ENCODE results near the gene NAGS.
"Not testable (repeated sequence)": the region's sequence is repeated elsewhere in the genome, so short reads cannot be mapped to it uniquely, and the experiment has no call there.

The NAGS gene

GRCh38 chr17:44037471-44037870, 33.0 kb downstream of the NAGS start:
- TF ChIP-seq, protein P1, sequence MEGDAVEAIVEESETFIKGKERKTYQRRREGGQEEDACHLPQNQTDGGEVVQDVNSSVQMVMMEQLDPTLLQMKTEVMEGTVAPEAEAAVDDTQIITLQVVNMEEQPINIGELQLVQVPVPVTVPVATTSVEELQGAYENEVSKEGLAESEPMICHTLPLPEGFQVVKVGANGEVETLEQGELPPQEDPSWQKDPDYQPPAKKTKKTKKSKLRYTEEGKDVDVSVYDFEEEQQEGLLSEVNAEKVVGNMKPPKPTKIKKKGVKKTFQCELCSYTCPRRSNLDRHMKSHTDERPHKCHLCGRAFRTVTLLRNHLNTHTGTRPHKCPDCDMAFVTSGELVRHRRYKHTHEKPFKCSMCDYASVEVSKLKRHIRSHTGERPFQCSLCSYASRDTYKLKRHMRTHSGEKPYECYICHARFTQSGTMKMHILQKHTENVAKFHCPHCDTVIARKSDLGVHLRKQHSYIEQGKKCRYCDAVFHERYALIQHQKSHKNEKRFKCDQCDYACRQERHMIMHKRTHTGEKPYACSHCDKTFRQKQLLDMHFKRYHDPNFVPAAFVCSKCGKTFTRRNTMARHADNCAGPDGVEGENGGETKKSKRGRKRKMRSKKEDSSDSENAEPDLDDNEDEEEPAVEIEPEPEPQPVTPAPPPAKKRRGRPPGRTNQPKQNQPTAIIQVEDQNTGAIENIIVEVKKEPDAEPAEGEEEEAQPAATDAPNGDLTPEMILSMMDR (IDR thresholded peaks at IDR 0.05; ENCODE audit: low read depth, low read length) = no peak
- H3K4me3 ChIP-seq (ENCODE audit: low read depth, low read length) = no peak overlapping the region

- TF ChIP-seq, protein P1 (IDR thresholded peaks at IDR 0.05; ENCODE audit: low read depth, low read length) = no peak
- H3K4me3 ChIP-seq (ENCODE audit: low read depth, low read length) = no peak overlapping the region
These were observed 34.2 kb downstream of the NAGS start for GRCh38 chr17:44038604-44039011.

DNA sequence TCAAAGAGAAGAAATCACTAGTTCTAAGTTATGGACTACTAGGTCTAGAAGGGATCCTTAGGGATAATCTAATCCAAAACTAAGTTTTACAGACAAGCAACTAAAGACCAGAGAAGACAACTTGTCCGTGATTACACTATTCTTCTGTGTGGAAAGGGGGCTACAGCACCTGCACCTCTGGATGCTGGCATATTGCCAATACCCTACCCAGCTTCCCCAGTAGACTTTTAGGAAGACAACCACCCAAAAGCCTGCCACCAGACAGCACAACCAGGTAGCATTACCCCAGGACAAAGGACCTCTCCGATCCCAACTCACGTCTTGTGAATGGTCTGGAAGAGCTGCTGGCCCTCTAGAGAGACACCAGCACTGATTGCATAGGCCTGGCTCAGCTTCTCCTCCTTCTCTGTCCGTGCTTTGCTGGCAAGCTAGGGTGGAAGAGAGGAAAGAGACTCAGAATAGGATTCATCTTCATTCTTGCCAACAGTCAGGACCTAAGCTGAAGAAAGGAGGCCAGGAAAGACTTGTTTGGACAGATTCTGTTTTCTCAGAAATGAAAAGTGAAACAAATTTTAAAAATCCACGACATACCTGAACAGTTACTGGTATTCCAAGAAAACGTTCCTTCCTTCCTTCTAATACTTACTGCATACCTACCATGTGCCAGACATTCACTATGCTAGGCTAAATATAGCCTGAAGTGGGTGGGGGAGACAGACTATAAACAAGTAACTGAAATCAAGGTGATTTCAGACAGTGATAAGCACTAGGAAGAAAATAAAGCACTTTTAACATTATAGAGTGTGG, 35.6 kb downstream of the NAGS start:
- TF ChIP-seq, protein P1 (IDR thresholded peaks at IDR 0.05; ENCODE audit: low read depth, low read length) = no peak
- H3K4me3 ChIP-seq (ENCODE audit: low read depth, low read length) = no peak overlapping the region

- TF ChIP-seq, protein P1 (IDR thresholded peaks at IDR 0.05; ENCODE audit: low read depth, low read length) = no peak
- H3K4me3 ChIP-seq (ENCODE audit: low read depth, low read length) = no peak overlapping the region
These were observed 38.9 kb downstream of the NAGS start for GRCh38 chr17:44043272-44043696.

DNA sequence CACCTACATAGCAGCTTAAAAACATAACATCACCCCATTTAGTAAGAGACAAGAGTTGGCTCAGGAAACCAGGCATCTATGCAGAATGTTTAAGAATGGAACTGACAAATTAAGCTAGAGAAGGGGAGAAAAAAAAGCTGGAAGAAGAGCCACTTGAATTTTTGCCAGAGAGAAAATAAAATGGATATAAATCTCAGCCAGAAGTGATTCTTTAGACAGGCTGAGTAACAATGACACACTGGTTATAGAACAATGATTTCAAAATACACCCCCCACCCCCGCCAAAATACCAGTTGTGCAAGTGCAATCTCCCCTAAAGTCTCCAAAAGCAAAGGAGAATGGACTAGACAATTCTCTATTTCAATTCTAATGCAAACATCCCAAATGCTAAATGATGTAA, 39.6 kb downstream of the NAGS start:
- TF ChIP-seq, protein P1 (IDR thresholded peaks at IDR 0.05; ENCODE audit: low read depth, low read length) = no peak
- H3K4me3 ChIP-seq (ENCODE audit: low read depth, low read length) = no peak overlapping the region

DNA sequence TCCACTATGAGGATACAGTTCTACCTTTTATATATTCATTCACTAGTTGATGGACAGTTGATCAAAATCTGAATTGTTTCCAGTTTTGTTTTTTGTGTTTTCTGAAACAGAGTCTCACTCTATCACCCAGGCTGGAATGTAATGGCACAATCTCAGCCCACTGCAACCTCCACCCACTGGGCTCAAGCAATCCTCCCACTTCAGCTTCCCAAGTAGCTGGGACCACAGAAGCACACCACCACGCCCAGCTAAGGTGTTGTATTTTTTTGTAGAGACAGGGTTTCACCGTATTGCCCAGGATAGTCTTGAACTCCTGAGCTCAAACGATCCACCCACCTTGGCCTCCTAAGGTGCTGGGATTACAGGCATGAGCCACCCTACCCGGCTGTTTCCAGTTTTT, 41.1 kb downstream of the NAGS start:
- TF ChIP-seq, protein P1 (IDR thresholded peaks at IDR 0.05; ENCODE audit: low read depth, low read length) = no peak

DNA sequence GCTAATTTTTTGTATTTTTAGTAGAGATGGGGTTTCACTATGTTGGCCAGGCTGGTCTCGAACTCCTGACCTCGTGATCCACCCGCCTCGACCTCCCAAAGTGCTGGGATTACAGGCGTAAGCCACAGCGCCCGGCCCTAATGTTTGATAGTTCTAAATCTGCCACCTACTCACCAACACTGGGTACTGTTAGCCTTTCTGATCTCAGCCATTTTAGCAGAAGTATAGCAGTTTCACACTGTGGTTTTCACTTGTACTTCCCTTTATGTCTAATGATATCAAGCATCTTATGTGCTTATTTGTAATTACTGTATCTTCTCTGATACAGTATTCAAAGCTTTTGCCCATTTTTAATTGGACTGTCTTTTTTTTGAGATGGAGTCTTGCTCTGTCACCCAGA, 42.5 kb downstream of the NAGS start:
- H3K4me3 ChIP-seq (ENCODE audit: low read depth, low read length) = not testable (repeated sequence)

More for the DNA sequence above, 41.1 kb downstream of the NAGS start:
- H3K4me3 ChIP-seq (ENCODE audit: low read depth, low read length) = no peak overlapping the region
